Superior temporal gyrus (tissue), 1 donor: ENCODE measurements around the gene PPIP5K2.
"Not testable (repeated sequence)": the region's sequence is repeated elsewhere in the genome, so short reads cannot be mapped to it uniquely, and the experiment has no call there.

Experiments used
- DNase-seq: peaks from one replicate; pipeline ENCODE4 v3.0.0-alpha.2; 2016; ENCODE audit errors: extremely low spot score

PPIP5K2 gene

GRCh38 chr5:103119765-103120606 lies at the start of gene PPIP5K2, which contains the start of gene GIN1:
Gene PPIP5K2 (plus strand): TSS chr5:103120301. CDS start chr5:103129590, 9,289 bp downstream.
Gene GIN1 (minus strand): TSS chr5:103120138. CDS start chr5:103108707, 11,431 bp downstream.
- DNase-seq = peak; percentile 99

- DNase-seq = not testable (repeated sequence)
These were observed 46.6 kb upstream of the PPIP5K2 start for GRCh38 chr5:103073500-103073899.

GRCh38 chr5:103075442-103075841 lies 44.7 kb upstream of the PPIP5K2 start:
- no peak for DNase-seq

GRCh38 chr5:103079796-103080195 lies 40.3 kb upstream of the PPIP5K2 start:
- DNase-seq = no peak

- no peak for DNase-seq
These were observed 33.6 kb upstream of the PPIP5K2 start for GRCh38 chr5:103086547-103086946.

- DNase-seq = no peak
These were observed 30.8 kb upstream of the PPIP5K2 start for GRCh38 chr5:103089272-103089671.

GRCh38 chr5:103090791-103091190 lies 29.3 kb upstream of the PPIP5K2 start:
- no peak for DNase-seq

- no peak for DNase-seq
These were observed 27.4 kb upstream of the PPIP5K2 start for GRCh38 chr5:103092676-103093075.

- no peak for DNase-seq
These were observed 26.4 kb upstream of the PPIP5K2 start for GRCh38 chr5:103093727-103094126.

- no peak for DNase-seq
These were observed 25.4 kb upstream of the PPIP5K2 start for GRCh38 chr5:103094737-103095136.

- DNase-seq = no peak
These were observed 21.1 kb upstream of the PPIP5K2 start for GRCh38 chr5:103098993-103099392.

- DNase-seq = no peak
These were observed 18.9 kb upstream of the PPIP5K2 start for GRCh38 chr5:103101079-103101750.

- DNase-seq = no peak
These were observed 17.9 kb upstream of the PPIP5K2 start for GRCh38 chr5:103102234-103102633.

- DNase-seq = no peak
These were observed 12.0 kb upstream of the PPIP5K2 start for GRCh38 chr5:103108086-103108485.

- DNase-seq = no peak
These were observed 10.8 kb upstream of the PPIP5K2 start for GRCh38 chr5:103109277-103109676.

GRCh38 chr5:103110403-103110802 lies 9.7 kb upstream of the PPIP5K2 start:
- no peak for DNase-seq

- DNase-seq = no peak
These were observed 8.6 kb upstream of the PPIP5K2 start for GRCh38 chr5:103111468-103111867.

GRCh38 chr5:103112910-103113309 lies 7.2 kb upstream of the PPIP5K2 start:
- DNase-seq = no peak

GRCh38 chr5:103114440-103114839 lies 5.7 kb upstream of the PPIP5K2 start:
- DNase-seq = no peak

- DNase-seq = no peak
These were observed 2.6 kb upstream of the PPIP5K2 start for GRCh38 chr5:103117471-103117991.

- peak; percentile 45 for DNase-seq
These were observed 884 bp upstream of the PPIP5K2 start for GRCh38 chr5:103119070-103119764.

- DNase-seq = no peak
These were observed 603 bp downstream of the PPIP5K2 start for GRCh38 chr5:103120607-103121200.
